GM19467 (cell line): Measurements from ENCODE around the gene NEK6.

Experiments used
- ATAC-seq: cut with Tn5 transposase; IDR thresholded peaks from one replicate; pipeline ENCODE4 v1.9.1; 2021; ENCODE audit warnings: mild to moderate bottlenecking, moderate library complexity; ENCODE audit not compliant: unreplicated experiment

Gene NEK6

GRCh38 chr9:124315882-124316281, 58.1 kb downstream of the NEK6 start:
- no peak for ATAC-seq

GRCh38 chr9:124320062-124320973, 62.6 kb downstream of the NEK6 start:
- no peak for ATAC-seq

GRCh38 chr9:124321416-124321815, 63.7 kb downstream of the NEK6 start:
- no peak for ATAC-seq

- ATAC-seq: no peak
Measured at GRCh38 chr9:124321935-124322334, 64.2 kb downstream of the NEK6 start.

- no peak for ATAC-seq
Measured at GRCh38 chr9:124322618-124323432, 65.1 kb downstream of the NEK6 start.

GRCh38 chr9:124323904-124324303, 66.2 kb downstream of the NEK6 start:
- ATAC-seq: no peak

GRCh38 chr9:124325816-124326215, 68.1 kb downstream of the NEK6 start:
- ATAC-seq: no peak

GRCh38 chr9:124326378-124326777, 68.6 kb downstream of the NEK6 start:
- no peak for ATAC-seq

- ATAC-seq: no peak
Measured at GRCh38 chr9:124327491-124327890, 69.7 kb downstream of the NEK6 start.

- ATAC-seq: no peak
Measured at GRCh38 chr9:124328285-124328684, 70.5 kb downstream of the NEK6 start.

- ATAC-seq: no peak
Measured at GRCh38 chr9:124329206-124329792, 71.5 kb downstream of the NEK6 start.

GRCh38 chr9:124330011-124330697, 72.4 kb downstream of the NEK6 start:
- ATAC-seq: no peak

GRCh38 chr9:124331580-124331979, 73.8 kb downstream of the NEK6 start:
- ATAC-seq: no peak

- ATAC-seq: no peak
Measured at GRCh38 chr9:124332361-124333202, 74.8 kb downstream of the NEK6 start.

- no peak for ATAC-seq
Measured at GRCh38 chr9:124333203-124333579, 75.4 kb downstream of the NEK6 start.

GRCh38 chr9:124334568-124335319, 77.0 kb downstream of the NEK6 start:
- ATAC-seq: no peak

GRCh38 chr9:124335320-124335707, 77.6 kb downstream of the NEK6 start:
- no peak for ATAC-seq

- ATAC-seq: no peak
Measured at GRCh38 chr9:124337562-124337961, 79.8 kb downstream of the NEK6 start.

- no peak for ATAC-seq
Measured at GRCh38 chr9:124339603-124340146, 81.9 kb downstream of the NEK6 start.
